ENCODE data around the gene TIGD1.

The TIGD1 gene

DNA sequence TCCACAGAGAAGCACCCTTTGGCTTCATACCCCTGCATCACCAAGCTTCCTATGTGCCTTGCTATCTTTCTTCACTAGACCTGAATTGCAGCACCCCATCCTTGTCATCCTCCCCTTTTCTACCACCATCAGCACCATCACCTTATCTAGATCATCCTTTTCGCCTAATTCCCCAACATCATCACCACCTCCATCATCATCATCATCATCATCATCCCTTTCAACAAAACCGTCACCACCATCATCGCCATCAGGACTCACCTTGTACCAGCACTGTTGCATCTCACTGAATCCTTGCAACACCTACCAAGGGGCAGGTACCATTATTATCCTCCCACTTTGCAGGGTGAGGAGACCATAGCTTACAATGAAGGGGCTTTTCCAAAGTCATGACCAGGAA lies 51.9 kb downstream of the TIGD1 start:
- Histone ChIP-seq H3K9ac (ENCODE audit: low read depth, low read length) (no peak overlapping the region), H3K9me3 (ENCODE audit: control insufficient read depth, insufficient read depth, low read length) (no peaks in the 10 kb centered on the region), H3K4me1 (ENCODE audit: insufficient read depth, low read length) (peaks cover 10% of the 10 kb centered on the region; the same call in 1 of the 2 replicates), H3K36me3 (ENCODE audit: insufficient read depth, low read length) (no peaks in the 10 kb centered on the region)
